ENCODE measurements around the gene PDE3A.

DNA sequence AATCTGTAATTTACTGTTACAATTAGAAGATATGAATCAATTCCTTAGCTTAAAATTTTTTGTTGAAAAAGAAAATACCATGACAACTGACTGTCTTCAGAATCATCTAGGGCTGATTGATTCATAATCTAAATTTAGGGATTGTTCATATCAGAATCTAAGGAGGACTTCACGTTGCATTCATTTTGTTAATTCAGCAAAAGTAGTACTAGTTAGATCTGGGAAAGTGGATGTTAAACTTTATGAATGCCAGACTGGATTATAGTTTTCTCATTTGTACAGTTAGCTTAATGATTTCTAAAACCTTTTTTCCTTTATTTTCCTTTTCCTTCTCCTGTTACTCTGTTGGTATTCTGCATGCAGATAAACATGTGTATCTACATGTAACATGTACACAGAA, 135.5 kb downstream of the PDE3A start:
- TF ChIP-seq POLR2A (IDR thresholded peaks at IDR 0.05; ENCODE audit: borderline replicate concordance, extremely low read depth, insufficient read depth, insufficient read length) = no peak
- no peak for TF ChIP-seq CTCF (IDR thresholded peaks at IDR 0.05 in 2 of 3, conservative IDR thresholded peaks at IDR 0.05 in 1 of 3; ENCODE audit: borderline replicate concordance in 1 of 3, insufficient read depth in 1 of 3, low read depth in 2 of 3, low read length in 2 of 3)
- no peak for TF ChIP-seq POLR2AphosphoS5 (IDR thresholded peaks at IDR 0.05; ENCODE audit: low read depth, low read length)
- no peak for TF ChIP-seq CEBPB (IDR thresholded peaks at IDR 0.05; ENCODE audit: low read depth)
- TF ChIP-seq ZFX (IDR thresholded peaks at IDR 0.05) = no peak
- no peak for TF ChIP-seq EZH2phosphoT487 (IDR thresholded peaks at IDR 0.05; ENCODE audit: borderline replicate concordance)
- TF ChIP-seq JUND (IDR thresholded peaks at IDR 0.05) = no peak
- TF ChIP-seq EZH2 (IDR thresholded peaks at IDR 0.05) = no peak
- TF ChIP-seq RAD21 (IDR thresholded peaks at IDR 0.05; ENCODE audit: low read depth) = no peak
- no peak for TF ChIP-seq REST (IDR thresholded peaks at IDR 0.05; ENCODE audit: low read depth)
- no peak for TF ChIP-seq YY1 (IDR thresholded peaks at IDR 0.05; ENCODE audit: extremely low read depth, insufficient replicate concordance, low read depth, low read length)
- no peak for TF ChIP-seq SP1 (IDR thresholded peaks at IDR 0.05; ENCODE audit: low read depth)

Data from HCT116 (cell line).